Esophagus squamous epithelium (tissue), 4 donors: ENCODE measurements around the gene PTPRN2.

Source experiments
- CTCF ChIP-seq, 6 experiments: fragments of 450-650 bp in 4 of 6; fragments of 200-600 bp in 2 of 6; sonication (generic) in 2 of 6; IDR thresholded peaks; one replicate each; pipeline ENCODE4 v1.5.1; 2016 to 2019; ENCODE audit warnings: antibody characterized with exemption in 6 of 6, mild to moderate bottlenecking in 4 of 6, moderate library complexity in 4 of 6
- POLR2A ChIP-seq, 4 donors: fragments of 450-650 bp; IDR thresholded peaks; one replicate each; pipeline ENCODE4 v1.6.1; 2017; ENCODE audit warnings: antibody characterized with exemption in 4 of 4, mild to moderate bottlenecking in 4 of 4, moderate library complexity in 3 of 4

GRCh38 chr7:157844141-157844540 is 743.5 kb downstream of the PTPRN2 start:
- no peak for TF ChIP-seq CTCF (IDR thresholded peaks at IDR 0.05)
- no peak for TF ChIP-seq POLR2A (IDR thresholded peaks at IDR 0.05)
